ENCODE results near the gene CCDC83. TPM values are rescaled to one million over a fixed set of nuclear protein-coding genes. Genes with fewer than 3 reads are reported as not detected.
A peak's percentile ranks its signal among the peaks of the same experiment; 100 is the strongest.
"Not testable (repeated sequence)": the region's sequence is repeated elsewhere in the genome, so short reads cannot be mapped to it uniquely, and the experiment has no call there.

Gene CCDC83
- total RNA-seq, 1 donor from 2014 or later = not detected

DNA sequence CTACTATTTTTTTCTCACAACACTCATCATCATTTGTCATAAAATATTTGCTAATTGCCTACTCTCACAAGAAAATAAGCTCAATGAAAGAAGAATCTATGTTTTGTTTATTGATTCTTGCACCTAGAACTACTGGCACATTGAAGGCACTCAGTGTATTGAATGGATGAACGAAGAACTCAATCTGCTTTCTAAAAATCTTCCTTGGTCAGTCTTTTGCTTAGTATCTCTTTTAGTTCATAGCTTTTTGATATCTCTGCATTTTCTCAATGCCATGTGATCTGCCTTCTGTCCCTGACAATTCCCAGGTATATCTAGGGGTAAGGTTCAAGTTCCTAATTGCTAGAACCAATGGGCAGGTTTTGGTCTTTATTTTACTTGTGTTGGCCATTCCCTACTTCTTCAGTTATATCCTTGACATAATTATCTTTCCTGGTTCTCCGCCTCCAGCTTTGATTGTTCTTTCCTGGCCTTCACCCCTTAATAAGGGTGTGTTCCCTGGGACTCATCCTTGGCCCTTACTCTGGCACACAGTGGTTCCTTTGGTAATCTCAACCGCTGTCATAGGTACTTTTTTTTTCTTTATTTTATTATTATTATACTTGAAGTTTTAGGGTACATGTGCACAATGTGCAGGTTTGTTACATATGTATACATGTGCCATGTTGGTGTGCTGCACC lies 96.4 kb downstream of the CCDC83 start:
- H3K9ac ChIP-seq (ENCODE audit: low read length) = no peak overlapping the region
- no peak for DNase-seq (ENCODE audit: low read depth)
- H3K4me3 ChIP-seq (ENCODE audit: insufficient read depth, low read depth, low read length) = no peak overlapping the region
- no peaks in the 10 kb centered on the region for H3K9me3 ChIP-seq (ENCODE audit: insufficient read depth, low read depth, low read length)
- H3K4me1 ChIP-seq (ENCODE audit: insufficient read depth, low read length) = peaks cover 22% of the 10 kb centered on the region
- no peak overlapping the region for H3K27ac ChIP-seq (ENCODE audit: low read depth, low read length)
- Mint-ChIP-seq H3K9me3 (ENCODE audit: unreplicated experiment) (peaks cover 4% of the 10 kb centered on the region), H3K27me3 (ENCODE audit: low read depth, unreplicated experiment) (no peaks in the 10 kb centered on the region), H3K4me1 (ENCODE audit: low read depth, unreplicated experiment) (peaks cover 47% of the 10 kb centered on the region), H3K27ac (ENCODE audit: unreplicated experiment) (no peak overlapping the region), H3K36me3 (ENCODE audit: low read depth, unreplicated experiment) (peaks cover 4% of the 10 kb centered on the region), H3K4me3 (ENCODE audit: unreplicated experiment) (no peak overlapping the region)
- no peak overlapping the region for H2AFZ ChIP-seq (ENCODE audit: low read depth, low read length)
- peaks cover 11% of the 10 kb centered on the region for H4K20me1 ChIP-seq (ENCODE audit: insufficient read depth, low read length)
- FAIRE-seq = no peak
- H3K79me2 ChIP-seq (ENCODE audit: insufficient read depth, low read length) = no peaks in the 10 kb centered on the region
- no peaks in the 10 kb centered on the region for H3K27me3 ChIP-seq (ENCODE audit: insufficient read depth, low read length)
- TF ChIP-seq, protein P1, sequence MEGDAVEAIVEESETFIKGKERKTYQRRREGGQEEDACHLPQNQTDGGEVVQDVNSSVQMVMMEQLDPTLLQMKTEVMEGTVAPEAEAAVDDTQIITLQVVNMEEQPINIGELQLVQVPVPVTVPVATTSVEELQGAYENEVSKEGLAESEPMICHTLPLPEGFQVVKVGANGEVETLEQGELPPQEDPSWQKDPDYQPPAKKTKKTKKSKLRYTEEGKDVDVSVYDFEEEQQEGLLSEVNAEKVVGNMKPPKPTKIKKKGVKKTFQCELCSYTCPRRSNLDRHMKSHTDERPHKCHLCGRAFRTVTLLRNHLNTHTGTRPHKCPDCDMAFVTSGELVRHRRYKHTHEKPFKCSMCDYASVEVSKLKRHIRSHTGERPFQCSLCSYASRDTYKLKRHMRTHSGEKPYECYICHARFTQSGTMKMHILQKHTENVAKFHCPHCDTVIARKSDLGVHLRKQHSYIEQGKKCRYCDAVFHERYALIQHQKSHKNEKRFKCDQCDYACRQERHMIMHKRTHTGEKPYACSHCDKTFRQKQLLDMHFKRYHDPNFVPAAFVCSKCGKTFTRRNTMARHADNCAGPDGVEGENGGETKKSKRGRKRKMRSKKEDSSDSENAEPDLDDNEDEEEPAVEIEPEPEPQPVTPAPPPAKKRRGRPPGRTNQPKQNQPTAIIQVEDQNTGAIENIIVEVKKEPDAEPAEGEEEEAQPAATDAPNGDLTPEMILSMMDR (IDR thresholded peaks at IDR 0.05; ENCODE audit: insufficient read depth, low read depth, low read length) = no peak
- no peak for TF ChIP-seq EZH2 (IDR thresholded peaks at IDR 0.05; ENCODE audit: insufficient read depth, low read length)
- no peak overlapping the region for H3K4me2 ChIP-seq (ENCODE audit: low read length)
- peaks cover 11% of the 10 kb centered on the region for H3K36me3 ChIP-seq (ENCODE audit: insufficient read depth, low read length)

DNA sequence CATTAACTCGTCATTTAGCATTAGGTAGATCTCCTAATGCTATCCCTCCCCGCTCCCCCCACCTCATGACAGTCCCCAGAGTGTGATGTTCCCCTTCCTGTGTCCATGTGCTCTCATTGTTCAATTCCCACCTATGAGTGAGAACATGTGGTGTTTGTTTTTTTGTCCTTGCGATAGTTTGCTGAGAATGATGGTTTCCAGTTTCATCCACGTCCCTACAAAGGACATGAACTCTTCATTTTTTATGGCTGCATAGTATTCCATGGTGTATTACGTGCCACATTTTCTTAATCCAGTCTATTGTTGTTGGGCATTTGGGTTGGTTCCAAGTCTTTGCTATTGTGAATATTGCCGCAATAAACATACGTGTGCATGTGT lies 96.9 kb downstream of the CCDC83 start:
- H3K4me2 ChIP-seq (ENCODE audit: low read length); H3K27me3 Mint-ChIP-seq (ENCODE audit: low read depth, unreplicated experiment); H3K9me3 ChIP-seq (ENCODE audit: insufficient read depth, low read depth, low read length); DNase-seq (ENCODE audit: low read depth); H3K27ac Mint-ChIP-seq (ENCODE audit: unreplicated experiment); H3K9ac ChIP-seq (ENCODE audit: low read length); H2AFZ ChIP-seq (ENCODE audit: low read depth, low read length); H3K4me3 ChIP-seq (ENCODE audit: insufficient read depth, low read depth, low read length); H3K9me3 Mint-ChIP-seq (ENCODE audit: unreplicated experiment); FAIRE-seq; H3K27me3 ChIP-seq (ENCODE audit: insufficient read depth, low read length); H3K4me3 Mint-ChIP-seq (ENCODE audit: unreplicated experiment); H3K79me2 ChIP-seq (ENCODE audit: insufficient read depth, low read length); H3K27ac ChIP-seq (ENCODE audit: low read depth, low read length); H3K36me3 Mint-ChIP-seq (ENCODE audit: low read depth, unreplicated experiment): not testable (repeated sequence)
- Histone ChIP-seq H3K4me1 (ENCODE audit: insufficient read depth, low read length) (peaks cover 26% of the 10 kb centered on the region), H3K36me3 (ENCODE audit: insufficient read depth, low read length) (peaks cover 16% of the 10 kb centered on the region), H4K20me1 (ENCODE audit: insufficient read depth, low read length) (peaks cover 16% of the 10 kb centered on the region)
- peaks cover 46% of the 10 kb centered on the region for H3K4me1 Mint-ChIP-seq (ENCODE audit: low read depth, unreplicated experiment)

DNA sequence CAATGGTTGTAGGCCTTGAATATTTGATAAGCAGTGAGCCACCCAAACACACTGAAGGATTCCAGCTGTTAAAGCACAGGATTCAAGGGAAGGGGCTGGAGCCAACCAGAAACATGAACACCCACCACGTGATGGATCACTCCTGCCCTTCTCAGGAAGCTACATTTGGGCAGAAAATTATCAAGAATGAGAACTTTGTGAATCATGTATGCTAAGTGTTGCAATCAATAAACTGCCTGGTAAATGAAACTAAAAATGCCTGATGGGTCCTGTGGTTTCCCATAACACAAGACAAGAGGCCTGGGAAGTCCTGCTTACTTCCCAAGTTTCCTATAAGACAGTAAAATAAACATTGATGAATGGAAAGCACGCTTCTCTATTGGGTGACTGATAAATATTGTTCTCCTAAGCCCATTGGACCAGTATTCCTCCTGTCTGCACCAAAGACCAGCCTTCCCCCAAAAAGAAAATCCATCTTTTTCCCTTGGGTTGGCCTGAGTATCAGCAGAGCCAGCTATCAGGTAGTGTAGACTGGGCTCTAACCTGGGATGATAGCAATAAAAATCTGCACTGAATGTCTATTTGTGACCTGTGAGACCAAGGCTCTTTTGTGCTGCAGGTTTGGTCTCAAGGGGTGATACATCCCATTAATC lies 98.4 kb downstream of the CCDC83 start:
- Histone ChIP-seq H2AFZ (ENCODE audit: low read depth, low read length) (no peak overlapping the region), H3K4me1 (ENCODE audit: insufficient read depth, low read length) (peaks cover 21% of the 10 kb centered on the region), H3K9me3 (ENCODE audit: insufficient read depth, low read depth, low read length) (no peaks in the 10 kb centered on the region), H3K79me2 (ENCODE audit: insufficient read depth, low read length) (peaks cover 9% of the 10 kb centered on the region), H4K20me1 (ENCODE audit: insufficient read depth, low read length) (peaks cover 20% of the 10 kb centered on the region), H3K36me3 (ENCODE audit: insufficient read depth, low read length) (peaks cover 29% of the 10 kb centered on the region), H3K4me2 (ENCODE audit: low read length) (no peak overlapping the region), H3K9ac (ENCODE audit: low read length) (no peak overlapping the region), H3K4me3 (ENCODE audit: insufficient read depth, low read depth, low read length) (no peak overlapping the region), H3K27ac (ENCODE audit: low read depth, low read length) (no peak overlapping the region), H3K27me3 (ENCODE audit: insufficient read depth, low read length) (no peaks in the 10 kb centered on the region)
- Mint-ChIP-seq H3K9me3 (ENCODE audit: unreplicated experiment) (peaks cover 4% of the 10 kb centered on the region), H3K27me3 (ENCODE audit: low read depth, unreplicated experiment) (no peaks in the 10 kb centered on the region), H3K27ac (ENCODE audit: unreplicated experiment) (peak overlapping the region; percentile 90), H3K4me1 (ENCODE audit: low read depth, unreplicated experiment) (peaks cover 45% of the 10 kb centered on the region), H3K36me3 (ENCODE audit: low read depth, unreplicated experiment) (peaks cover 6% of the 10 kb centered on the region), H3K4me3 (ENCODE audit: unreplicated experiment) (no peak overlapping the region)
- FAIRE-seq (no peak), DNase-seq (ENCODE audit: low read depth) (peak; percentile 37)
- TF ChIP-seq EZH2 (IDR thresholded peaks at IDR 0.05; ENCODE audit: insufficient read depth, low read length) = no peak
- TF ChIP-seq, protein P1 (IDR thresholded peaks at IDR 0.05; ENCODE audit: insufficient read depth, low read depth, low read length) = no peak
